K562 (cell line): ENCODE data around the gene EMX1. TPM values are rescaled to one million over a fixed set of nuclear protein-coding genes. Genes with fewer than 3 reads are reported as not detected.

Source experiments
- ATAC-seq: fragments of 200-7000 bp; cut with Tn5 transposase; 3 replicates; pipeline ENCODE4 v1.9.1; 2020; ENCODE audit warnings: moderate library complexity
- BruUV-seq: library from RNA; stranded (reverse); fragments of 400-500 nt; replicated peaks from 2 replicates; lab custom pipeline; 2021; lab: Mats Ljungman, UMichigan
- CTCF ChIA-PET: fragments of 300-600 bp; formaldehyde crosslinking; extraction: SDS; loops from one replicate; lab custom pipeline; 2021; ENCODE audit warnings: low intra/inter-chr PET ratio; lab: Yijun Ruan, JAX
- POLR2A ChIA-PET: fragments of 300-600, 350-650 bp; sonication (Branson Sonifier 250); formaldehyde crosslinking; extraction: SDS; loops from one replicate; lab custom pipeline; 2021; ENCODE audit warnings: antibody characterized with exemption, inconsistent platforms; lab: Yijun Ruan, JAX
- DNase-seq, 4 experiments: peaks; one replicate each; pipeline versions ENCODE4 v3.0.0 to v3.0.0-alpha.2; 2011 to 2018; ENCODE audit warnings: low spot score in 3 of 4, mixed read lengths in 3 of 4; ENCODE audit errors: extremely low read depth in 1 of 4
- FAIRE-seq: peaks from 2 replicates; lab custom pipeline; 2011; peaks lifted over from hg19 to GRCh38; lab: Jason Lieb, UNC
- H2AFZ ChIP-seq: 2 replicates; pipeline ENCODE4 v1.6.0; 2011; ENCODE audit warnings: low read depth, low read length, control low read depth, inconsistent platforms
- H3K27ac ChIP-seq: fragments of 200-600 bp; 3 replicates; pipeline ENCODE4 v1.8.0; 2011; ENCODE audit warnings: low read depth, mild to moderate bottlenecking, control low read depth, inconsistent platforms, low read length, moderate library complexity, mixed read lengths; ENCODE audit errors: extremely low read depth
- H3K27me3 ChIP-seq, 2 experiments: fragments of 300-600 bp in 1 of 2; 2 replicates in 1 of 2; 3 replicates in 1 of 2; pipeline versions ENCODE4 v1.6.0 to v1.8.0; 2011; ENCODE audit warnings: inconsistent platforms in 2 of 2, low read length in 2 of 2, mild to moderate bottlenecking in 1 of 2, mixed read lengths in 1 of 2, moderate library complexity in 1 of 2; ENCODE audit not compliant: control insufficient read depth in 2 of 2, insufficient read depth in 2 of 2
- H3K36me3 ChIP-seq: fragments of 300-600 bp; 3 replicates; pipeline ENCODE4 v1.8.0; 2011; ENCODE audit warnings: mild to moderate bottlenecking, low read length, inconsistent platforms; ENCODE audit not compliant: control insufficient read depth, insufficient read depth
- H3K4me1 ChIP-seq, 2 experiments: fragments of 200-600 bp in 1 of 2; replicated peaks in 1 of 2; 2 replicates in 1 of 2; 3 replicates in 1 of 2; pipeline versions ENCODE4 v1.5.1 to v1.8.0; 2011; ENCODE audit warnings: inconsistent platforms in 2 of 2, low read length in 2 of 2, mild to moderate bottlenecking in 1 of 2, mixed read lengths in 1 of 2, moderate library complexity in 1 of 2; ENCODE audit not compliant: control insufficient read depth in 2 of 2, insufficient read depth in 2 of 2
- H3K4me2 ChIP-seq: 2 replicates; pipeline ENCODE4 v1.6.1; 2011; ENCODE audit warnings: low read length, control low read depth, inconsistent platforms, mixed read lengths; ENCODE audit not compliant: insufficient read depth
- H3K4me3 ChIP-seq: fragments of 200-600 bp; sonication (generic), shearing (Covaris generic); 2 replicates; pipeline ENCODE4 v1.5.1; 2016; ENCODE audit warnings: control low read depth, inconsistent platforms
- H3K79me2 ChIP-seq: fragments of 200-600 bp; 3 replicates; pipeline ENCODE4 v1.8.0; 2011; ENCODE audit warnings: low read length, inconsistent platforms; ENCODE audit not compliant: control insufficient read depth, insufficient read depth
- H3K9ac ChIP-seq, 2 experiments: 2 replicates each; pipeline versions ENCODE4 v1.6.0 to v1.6.1; 2011; ENCODE audit warnings: low read depth in 2 of 2, low read length in 2 of 2, control low read depth in 1 of 2, inconsistent platforms in 1 of 2, mild to moderate bottlenecking in 1 of 2, mixed read lengths in 1 of 2; ENCODE audit not compliant: insufficient read depth in 1 of 2
- H3K9me1 ChIP-seq: one replicate; pipeline ENCODE4 v1.6.0; 2011; ENCODE audit warnings: inconsistent platforms, mild to moderate bottlenecking, low read length, moderate library complexity; ENCODE audit not compliant: control insufficient read depth, insufficient read depth
- H3K9me3 ChIP-seq: replicated peaks from 2 replicates; pipeline ENCODE4 v1.5.1; 2011; ENCODE audit warnings: low read depth, low read length, inconsistent platforms; ENCODE audit not compliant: control insufficient read depth, insufficient read depth
- H4K20me1 ChIP-seq: replicated peaks from 2 replicates; pipeline ENCODE4 v1.6.1; 2011; ENCODE audit warnings: low read length, inconsistent platforms, mixed read lengths; ENCODE audit not compliant: control insufficient read depth, insufficient read depth
- CBFA2T3 ChIP-seq: fragments of 450-650 bp; IDR thresholded peaks from 2 replicates; pipeline ENCODE4 v1.6.1; 2017
- ELK3 ChIP-seq: fragments of 450-650 bp; formaldehyde crosslinking; IDR thresholded peaks from 2 replicates; pipeline ENCODE4 v1.4.0; 2020; ENCODE audit warnings: mild to moderate bottlenecking
- ETS1 ChIP-seq: conservative IDR thresholded peaks from 2 replicates; pipeline ENCODE4 v1.6.1; 2011; ENCODE audit warnings: low read depth, mild to moderate bottlenecking, low read length; ENCODE audit not compliant: control insufficient read depth
- GATA2 ChIP-seq: sonication (generic); formaldehyde crosslinking; IDR thresholded peaks from 2 replicates; pipeline ENCODE4 v1.4.0; 2020; ENCODE audit warnings: mild to moderate bottlenecking, missing genetic modification reagents
- HSF4 ChIP-seq: fragments of 250-450 bp; sonication (Bioruptor Pico); IDR thresholded peaks from 2 replicates; pipeline ENCODE4 v2.1.2; 2022; ENCODE audit warnings: mild to moderate bottlenecking, moderate library complexity, borderline replicate concordance
- LARP7 ChIP-seq: fragments of 450-650 bp; IDR thresholded peaks from 2 replicates; pipeline ENCODE4 v1.6.1; 2016
- MECOM ChIP-seq: fragments of 250-450 bp; sonication (Bioruptor Pico); IDR thresholded peaks from 2 replicates; pipeline ENCODE4 v1.8.0; 2022; ENCODE audit warnings: inconsistent platforms
- SIRT6 ChIP-seq: IDR thresholded peaks from one replicate; pipeline ENCODE4 v1.6.1; 2012; ENCODE audit warnings: low read depth, mild to moderate bottlenecking, control low read depth, inconsistent platforms, low read length, moderate library complexity
- SRSF1 ChIP-seq: fragments of 200-400 bp; formaldehyde crosslinking; IDR thresholded peaks from 2 replicates; pipeline ENCODE4 v1.6.1; 2017; ENCODE audit warnings: mild to moderate bottlenecking, low read depth, low read length, moderate library complexity
- THAP7 ChIP-seq: fragments of 250-450 bp; sonication (Bioruptor Pico); IDR thresholded peaks from 2 replicates; pipeline ENCODE4 v1.5.0; 2021
- ZNF232 ChIP-seq: sonication (generic); formaldehyde crosslinking; IDR thresholded peaks from 2 replicates; pipeline ENCODE4 v1.8.0; 2022; ENCODE audit warnings: mild to moderate bottlenecking, missing genetic modification reagents
- ZNF24 ChIP-seq: fragments of 450-650 bp; IDR thresholded peaks from 2 replicates; pipeline ENCODE4 v1.6.1; 2016
- ZNF280B ChIP-seq: fragments of 250-450 bp; sonication (Bioruptor Pico); IDR thresholded peaks from 2 replicates; pipeline ENCODE4 v1.5.1; 2021; ENCODE audit warnings: mild to moderate bottlenecking
- ZNF518B ChIP-seq: fragments of 250-450 bp; sonication (Bioruptor Pico); IDR thresholded peaks from 2 replicates; pipeline ENCODE4 v1.5.0; 2021; ENCODE audit warnings: mild to moderate bottlenecking, moderate library complexity
- ZNF778 ChIP-seq: fragments of 450-650 bp; formaldehyde crosslinking; IDR thresholded peaks from 2 replicates; pipeline ENCODE4 v1.4.0; 2020; ENCODE audit warnings: mild to moderate bottlenecking, moderate library complexity
- WGBS: fragments of 100-300 bp; shearing (Covaris generic); methylation state at CpG from one replicate; pipeline ENCODE4 v1.1.6; 2016; ENCODE audit warnings: low coverage, mixed read lengths; ENCODE audit not compliant: insufficient coverage; ENCODE audit errors: missing lambda C conversion rate; 5-methylcytosine and 5-hydroxymethylcytosine counted together
- in situ Hi-C: fragments of 300-500 bp; cut with MboI; formaldehyde crosslinking; loops from 4 replicates; pipeline ENCODE4 v1.15.0; 2018; ENCODE audit warnings: inconsistent platforms, mixed read lengths
- intact Hi-C: fragments of 100-400 bp; cut with micrococcal nuclease; formaldehyde crosslinking; loops from 2 replicates; pipeline ENCODE4 v1.14.2; 2022
- polyA plus RNA-seq, 8 experiments: library from polyadenylated mRNA; depleted of rRNA in 4 of 8; stranded (reverse) in 5 of 8; unstranded in 3 of 8; fragments of >200 nt; fragmentation: Nextera tagmentation in 2 of 8; fragmentation: Illumina TruSeq in 1 of 8; extraction: Ambion mirVana in 2 of 8; extraction: Trizol in 1 of 8; gene quantifications; 2 replicates each; pipeline versions ENCODE4 v1.2.1 to v1.2.3, GENCODE V29; 2011 to 2014; ENCODE audit warnings: inconsistent platforms in 1 of 8, missing spikeins in 1 of 8
- total RNA-seq, 7 experiments: library from RNA; depleted of rRNA in 6 of 7; stranded (reverse); fragments of >200 nt in 6 of 7; fragmentation: Illumina TruSeq in 2 of 7; extraction: Trizol in 2 of 7; gene quantifications; 2 replicates each; pipeline versions ENCODE4 v1.2.1 to v1.2.3, GENCODE V29; 2011 to 2021; ENCODE audit warnings: low replicate concordance in 1 of 7

Gene EMX1
- total and polyA plus RNA-seq, 9 of the 15 experiments (the other 6 are each of a cell fraction or from before 2014, with no cell fraction given): 0.10 to 0.32 (median 0.21) TPM; not detected in 6

- H3K36me3 ChIP-seq: no peaks in the 10 kb centered on the region
- peaks cover 0 to 11% of the 10 kb centered on the region in 2 experiments; a peak in 2 of 5 replicates for H3K4me1 ChIP-seq
- no peak overlapping the region for H3K27ac ChIP-seq
- no peaks in the 10 kb centered on the region for H4K20me1 ChIP-seq
- H3K79me2 ChIP-seq: no peaks in the 10 kb centered on the region
- intact Hi-C loops (no loop called here), in situ Hi-C loops (no loop called here)
- no peak overlapping the region for H3K4me2 ChIP-seq
- no peaks in the 10 kb centered on the region for H3K9me3 ChIP-seq
- H3K4me3 ChIP-seq: no peak overlapping the region
- no peak overlapping the region for H3K9ac ChIP-seq
- no peak for DNase-seq
- WGBS: 51% methylated on average over 5 of the region's 5 CpGs
- H3K27me3 ChIP-seq: peaks cover 4 to 29% of the 10 kb centered on the region in 2 experiments; a peak in 3 of 5 replicates
- H2AFZ ChIP-seq: 0 out of 2 replicates have a peak overlapping the region, but pooled peaks have one; percentile 4
- no peak for FAIRE-seq
- no peaks in the 10 kb centered on the region for H3K9me1 ChIP-seq
- ChIA-PET POLR2A (interaction anchor here (1.6 kb wide), 1 partner anchor 17 kb away, joined by 4 read pairs; the partner anchor contains the start of gene EMX1), CTCF (interaction anchor here (0.6 kb wide), 1 partner anchor 79 kb away, joined by 5 read pairs; no protein-coding TSS in a partner anchor)
- ATAC-seq: no peak
- no TSS peak for BruUV-seq
- TF ChIP-seq GATA2 (CRISPR knock-in tag) (no peak), HSF4 (no peak), ZNF518B (no peak), SIRT6 (no peak), ZNF280B (CRISPR knock-in tag) (no peak), THAP7 (no peak), ELK3 (CRISPR knock-in tag) (no peak), LARP7 (no peak), ZNF232 (CRISPR knock-in tag) (no peak), CBFA2T3 (no peak), ZNF778 (CRISPR knock-in tag) (no peak), ETS1 (no peak), MECOM (CRISPR knock-in tag) (no peak), SRSF1 (no peak), ZNF24 (no peak)
These were observed 17.0 kb upstream of the EMX1 start for GRCh38 chr2:72900191-72900825.
